PFSK-1 (cell line): ENCODE measurements around the gene IFT25.

ENCODE experiments used
- FOXP2 ChIP-seq: optimal IDR thresholded peaks from 2 replicates; pipeline ENCODE3; 2011; ENCODE audit warnings: borderline replicate concordance, control low read depth, inconsistent platforms; ENCODE audit not compliant: insufficient read depth; ENCODE audit errors: extremely low read length, extremely low read depth
- POLR2AphosphoS5 ChIP-seq: IDR thresholded peaks from 2 replicates; pipeline ENCODE4 v1.6.1; 2012; ENCODE audit warnings: low read depth, mild to moderate bottlenecking, control low read depth, low read length, moderate library complexity
- SIN3A ChIP-seq: IDR thresholded peaks from 2 replicates; pipeline ENCODE4 v1.6.1; 2012; ENCODE audit warnings: mild to moderate bottlenecking, low read length, moderate library complexity, borderline replicate concordance; ENCODE audit not compliant: insufficient read depth
- TAF1 ChIP-seq: IDR thresholded peaks from 2 replicates; pipeline ENCODE4 v1.6.1; 2012; ENCODE audit warnings: low read length, control low read depth, borderline replicate concordance; ENCODE audit not compliant: insufficient read depth
- TF ChIP-seq, protein P1 (sequence below), 2 experiments: IDR thresholded peaks; 2 replicates each; pipeline versions ENCODE4 v1.6.1 to v1.8.0; 2011 to 2012; ENCODE audit warnings: low read depth in 2 of 2, low read length in 2 of 2, control low read depth in 1 of 2, inconsistent platforms in 1 of 2, mild to moderate bottlenecking in 1 of 2, moderate library complexity in 1 of 2; ENCODE audit not compliant: insufficient read depth in 1 of 2

The IFT25 gene

DNA sequence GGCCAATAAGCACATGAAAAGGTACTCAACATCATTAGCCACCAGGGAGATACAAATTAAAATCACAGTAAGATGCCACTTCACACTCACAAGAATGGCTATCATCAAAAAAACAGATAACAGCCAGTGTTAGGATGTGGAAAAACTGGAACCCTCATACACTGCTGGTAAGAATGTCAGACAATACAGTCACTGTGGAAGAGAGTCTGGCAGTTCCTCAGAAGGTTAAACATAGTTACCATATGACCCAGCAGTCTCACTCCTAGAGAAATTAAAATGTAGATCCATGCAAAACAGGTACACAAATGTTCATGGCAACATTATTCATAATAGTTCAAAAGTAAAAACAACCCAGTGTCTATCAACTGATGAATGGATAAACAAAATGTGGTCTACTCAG lies 39.2 kb upstream of the IFT25 start:
- TF ChIP-seq FOXP2 (no peak), SIN3A (no peak)

DNA sequence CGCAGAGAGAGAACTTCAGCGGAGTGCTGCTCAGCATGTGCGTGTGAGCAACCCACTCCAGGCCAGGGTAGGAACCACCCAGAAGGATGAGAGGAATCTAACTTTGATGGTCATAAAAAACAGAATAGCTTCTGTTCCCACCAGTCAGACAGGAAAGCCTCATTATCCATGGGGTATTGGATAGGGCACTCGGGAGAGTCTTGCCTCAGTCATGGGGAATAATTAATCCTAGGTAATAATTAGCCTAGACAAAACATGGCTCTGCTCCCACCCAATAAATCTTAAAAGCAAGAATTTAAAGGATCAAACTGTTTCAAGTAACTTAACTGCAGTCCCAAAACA lies 37.2 kb upstream of the IFT25 start:
- TF ChIP-seq POLR2AphosphoS5, result no peak
- TF ChIP-seq SIN3A, result no peak
- no peak for TF ChIP-seq TAF1
- TF ChIP-seq, protein P1, sequence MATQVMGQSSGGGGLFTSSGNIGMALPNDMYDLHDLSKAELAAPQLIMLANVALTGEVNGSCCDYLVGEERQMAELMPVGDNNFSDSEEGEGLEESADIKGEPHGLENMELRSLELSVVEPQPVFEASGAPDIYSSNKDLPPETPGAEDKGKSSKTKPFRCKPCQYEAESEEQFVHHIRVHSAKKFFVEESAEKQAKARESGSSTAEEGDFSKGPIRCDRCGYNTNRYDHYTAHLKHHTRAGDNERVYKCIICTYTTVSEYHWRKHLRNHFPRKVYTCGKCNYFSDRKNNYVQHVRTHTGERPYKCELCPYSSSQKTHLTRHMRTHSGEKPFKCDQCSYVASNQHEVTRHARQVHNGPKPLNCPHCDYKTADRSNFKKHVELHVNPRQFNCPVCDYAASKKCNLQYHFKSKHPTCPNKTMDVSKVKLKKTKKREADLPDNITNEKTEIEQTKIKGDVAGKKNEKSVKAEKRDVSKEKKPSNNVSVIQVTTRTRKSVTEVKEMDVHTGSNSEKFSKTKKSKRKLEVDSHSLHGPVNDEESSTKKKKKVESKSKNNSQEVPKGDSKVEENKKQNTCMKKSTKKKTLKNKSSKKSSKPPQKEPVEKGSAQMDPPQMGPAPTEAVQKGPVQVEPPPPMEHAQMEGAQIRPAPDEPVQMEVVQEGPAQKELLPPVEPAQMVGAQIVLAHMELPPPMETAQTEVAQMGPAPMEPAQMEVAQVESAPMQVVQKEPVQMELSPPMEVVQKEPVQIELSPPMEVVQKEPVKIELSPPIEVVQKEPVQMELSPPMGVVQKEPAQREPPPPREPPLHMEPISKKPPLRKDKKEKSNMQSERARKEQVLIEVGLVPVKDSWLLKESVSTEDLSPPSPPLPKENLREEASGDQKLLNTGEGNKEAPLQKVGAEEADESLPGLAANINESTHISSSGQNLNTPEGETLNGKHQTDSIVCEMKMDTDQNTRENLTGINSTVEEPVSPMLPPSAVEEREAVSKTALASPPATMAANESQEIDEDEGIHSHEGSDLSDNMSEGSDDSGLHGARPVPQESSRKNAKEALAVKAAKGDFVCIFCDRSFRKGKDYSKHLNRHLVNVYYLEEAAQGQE (IDR thresholded peaks at IDR 0.05; ENCODE audit: insufficient read depth in 1 of 2, low read depth in 2 of 2, low read length in 2 of 2), result no peak
- no peak for TF ChIP-seq FOXP2

DNA sequence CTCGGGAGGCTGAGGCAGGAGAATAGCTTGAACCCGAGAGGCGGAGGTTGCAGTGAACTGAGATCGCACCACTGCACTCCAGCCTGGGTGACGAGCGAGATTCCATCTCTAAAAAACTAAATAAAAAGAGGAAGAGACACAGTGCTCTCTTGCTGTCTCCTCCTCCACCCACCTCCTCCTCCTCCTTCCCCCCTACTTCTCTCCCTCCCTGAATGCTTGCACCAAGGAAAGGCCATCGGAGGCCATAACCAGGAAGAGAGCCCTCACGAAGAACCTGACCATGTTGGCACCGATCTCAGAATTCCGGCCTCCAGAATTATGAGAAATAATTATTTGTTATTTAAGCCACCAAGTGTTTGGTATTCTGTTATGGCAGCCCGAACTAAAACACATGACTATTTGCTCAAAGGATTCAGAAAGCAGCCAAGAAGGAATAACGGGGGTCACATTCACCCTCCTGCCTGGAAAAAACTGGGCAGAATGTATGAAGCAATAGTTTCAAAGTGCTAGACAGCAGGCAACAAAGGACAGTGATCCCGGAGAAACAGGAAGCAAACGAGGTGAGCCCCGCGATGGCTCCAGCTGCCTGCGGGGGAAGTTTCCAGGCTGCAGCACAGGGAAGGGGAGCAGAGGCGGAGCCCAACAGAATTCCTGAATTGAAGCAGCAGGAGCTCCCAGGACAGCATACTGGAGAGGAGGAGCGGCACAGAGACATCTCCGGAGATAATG lies 36.7 kb upstream of the IFT25 start:
- no peak for TF ChIP-seq TAF1
- no peak for TF ChIP-seq SIN3A
- TF ChIP-seq FOXP2, result no peak
- no peak for TF ChIP-seq POLR2AphosphoS5

DNA sequence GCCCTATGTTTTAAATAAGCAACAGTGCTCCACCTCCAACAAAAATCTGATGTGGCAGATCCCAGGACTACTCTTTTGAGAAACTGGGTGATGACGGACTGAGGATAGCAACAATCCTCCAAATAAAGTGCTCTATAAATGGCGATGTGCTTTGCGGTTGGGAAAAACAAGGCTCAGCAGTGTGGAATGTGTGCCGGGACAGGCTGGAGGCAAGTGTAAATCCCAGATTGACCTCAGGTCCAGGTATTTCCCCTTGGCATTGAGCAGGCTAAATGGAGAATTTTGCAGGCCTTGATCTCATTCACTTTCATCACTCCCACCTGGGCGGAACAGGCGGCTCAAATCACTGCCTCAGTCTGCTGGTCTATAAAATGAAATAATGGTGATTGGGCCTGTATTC lies 35.7 kb upstream of the IFT25 start:
- TF ChIP-seq, protein P1 (IDR thresholded peaks at IDR 0.05; ENCODE audit: insufficient read depth in 1 of 2, low read depth in 2 of 2, low read length in 2 of 2), result no peak
- TF ChIP-seq POLR2AphosphoS5 (no peak), SIN3A (no peak), FOXP2 (no peak), TAF1 (no peak)

DNA sequence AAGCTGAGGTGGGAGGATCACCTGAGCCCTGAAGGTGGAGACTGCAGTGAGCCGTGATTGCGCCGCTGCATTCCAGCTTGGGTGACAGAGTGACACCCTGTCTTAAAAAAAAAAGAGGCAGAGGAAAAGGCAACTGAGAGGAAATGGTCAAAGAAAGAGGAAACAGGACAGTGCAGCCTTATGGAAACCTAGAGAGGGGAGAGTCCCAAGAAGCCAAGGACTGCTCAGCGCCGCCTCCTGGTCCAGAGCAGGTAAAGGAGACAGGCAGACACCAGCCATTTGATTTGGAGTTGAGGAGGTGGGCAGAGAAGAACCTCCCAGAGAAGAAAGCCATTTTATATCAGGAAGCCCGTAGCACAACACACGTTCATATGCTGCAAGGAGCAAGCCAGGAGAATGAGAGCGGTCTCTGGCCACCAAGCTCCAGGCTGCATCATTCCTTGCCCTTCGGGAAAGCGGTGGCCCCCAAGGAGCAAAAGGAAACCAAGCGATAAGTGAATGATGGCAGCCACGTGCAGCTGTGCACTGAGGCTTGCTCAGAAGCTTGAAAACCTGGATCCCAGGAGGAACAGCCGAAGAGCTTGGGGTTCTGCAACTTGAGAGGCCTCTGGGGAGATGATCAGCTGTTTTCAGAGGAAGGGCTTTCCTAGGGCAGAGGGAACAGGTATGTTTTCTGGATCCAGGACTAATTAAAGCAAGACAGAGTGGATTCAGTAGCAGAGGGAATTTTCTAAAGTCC lies 34.4 kb upstream of the IFT25 start:
- no peak for TF ChIP-seq TAF1
- TF ChIP-seq, protein P1 (IDR thresholded peaks at IDR 0.05; ENCODE audit: insufficient read depth in 1 of 2, low read depth in 2 of 2, low read length in 2 of 2), result no peak
- no peak for TF ChIP-seq SIN3A
- no peak for TF ChIP-seq FOXP2
- no peak for TF ChIP-seq POLR2AphosphoS5

DNA sequence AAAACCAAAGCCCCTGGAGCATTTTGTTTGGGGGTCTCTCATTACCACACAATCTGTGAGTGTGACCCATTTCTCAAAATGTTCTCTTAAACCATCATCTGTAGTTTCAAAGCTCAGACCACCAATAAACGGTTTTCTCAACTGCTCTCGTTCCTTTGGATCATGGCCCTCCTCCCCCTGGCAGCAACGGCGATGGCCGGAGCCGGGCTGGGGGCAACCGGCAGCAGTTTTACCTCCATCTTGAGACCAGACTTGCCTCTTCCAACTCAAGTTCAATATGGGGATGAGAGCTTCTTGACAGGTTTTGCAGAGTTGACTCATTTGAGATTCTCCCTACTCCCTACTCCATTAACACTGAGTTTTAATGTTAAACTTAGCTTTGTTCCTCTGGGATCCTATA lies 30.4 kb upstream of the IFT25 start:
- no peak for TF ChIP-seq SIN3A

DNA sequence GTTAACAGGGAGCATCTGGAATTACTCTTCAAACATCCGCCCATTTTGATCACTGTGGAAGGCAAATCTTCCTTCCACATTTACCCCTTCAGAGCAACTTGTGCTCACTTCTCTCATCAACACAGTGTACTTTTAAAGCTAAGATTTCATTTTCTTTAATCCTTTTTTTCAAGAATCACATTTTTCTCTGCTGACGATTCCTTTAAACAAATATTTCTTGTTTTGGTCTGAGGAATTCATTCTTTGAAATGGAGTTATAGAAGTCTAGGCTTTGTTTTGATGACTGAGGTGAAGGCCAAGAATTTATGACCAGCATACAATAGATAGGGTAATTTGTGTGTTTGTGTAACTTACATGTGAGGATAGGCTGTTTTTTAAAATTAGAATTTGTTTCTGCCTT lies 26.2 kb upstream of the IFT25 start:
- TF ChIP-seq, protein P1 (IDR thresholded peaks at IDR 0.05; ENCODE audit: insufficient read depth in 1 of 2, low read depth in 2 of 2, low read length in 2 of 2), result no peak
- TF ChIP-seq SIN3A (no peak), TAF1 (no peak), FOXP2 (no peak), POLR2AphosphoS5 (no peak)
